GM06990 (cell line): ENCODE data around the gene ZMYM3.

Source experiments
- DNase-seq: peaks from one replicate; pipeline ENCODE4 v3.0.0-alpha.2; 2011; ENCODE audit not compliant: insufficient read length; ENCODE audit errors: extremely low read depth
- H3K27me3 ChIP-seq: replicated peaks from 2 replicates; pipeline ENCODE4 v1.6.0; 2011; ENCODE audit warnings: low read length; ENCODE audit not compliant: control insufficient read depth, insufficient read depth
- H3K36me3 ChIP-seq: 2 replicates; pipeline ENCODE4 v1.5.1; 2011; ENCODE audit warnings: low read length; ENCODE audit not compliant: control insufficient read depth, insufficient read depth
- H3K4me3 ChIP-seq: replicated peaks from 2 replicates; pipeline ENCODE4 v1.5.1; 2011; ENCODE audit warnings: low read depth, mild to moderate bottlenecking, control low read depth, low read length
- CTCF ChIP-seq: IDR thresholded peaks from 2 replicates; pipeline ENCODE4 v1.5.1; 2011; ENCODE audit warnings: low read length, control low read depth, mild to moderate bottlenecking, inconsistent platforms; ENCODE audit not compliant: insufficient read depth, poor library complexity, severe bottlenecking

ZMYM3 gene

DNA sequence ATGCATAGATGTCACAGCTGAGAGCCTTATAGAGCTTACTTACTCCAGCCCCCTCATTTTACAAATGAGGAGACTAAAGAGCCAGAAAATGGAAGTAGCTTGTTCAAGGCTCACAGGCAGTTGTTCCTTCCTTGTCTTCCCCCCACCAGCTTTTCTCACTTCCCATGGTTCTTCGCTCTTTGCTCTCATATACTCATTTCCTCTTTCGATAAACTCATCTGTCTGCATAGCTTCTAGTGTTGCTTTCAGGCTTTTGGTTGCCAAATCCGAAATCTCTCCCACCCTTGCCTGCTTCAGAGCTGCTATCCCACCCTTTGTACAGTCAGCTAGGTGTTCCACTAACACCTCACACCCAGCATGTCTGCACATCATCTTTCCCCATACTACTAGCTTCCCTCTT lies 55.9 kb downstream of the ZMYM3 start:
- Histone ChIP-seq H3K27me3 (no peaks in the 10 kb centered on the region), H3K4me3 (peak overlapping the region; percentile 63), H3K36me3 (no peaks in the 10 kb centered on the region)
- peak; percentile 30 for DNase-seq
- TF ChIP-seq CTCF: no peak

DNA sequence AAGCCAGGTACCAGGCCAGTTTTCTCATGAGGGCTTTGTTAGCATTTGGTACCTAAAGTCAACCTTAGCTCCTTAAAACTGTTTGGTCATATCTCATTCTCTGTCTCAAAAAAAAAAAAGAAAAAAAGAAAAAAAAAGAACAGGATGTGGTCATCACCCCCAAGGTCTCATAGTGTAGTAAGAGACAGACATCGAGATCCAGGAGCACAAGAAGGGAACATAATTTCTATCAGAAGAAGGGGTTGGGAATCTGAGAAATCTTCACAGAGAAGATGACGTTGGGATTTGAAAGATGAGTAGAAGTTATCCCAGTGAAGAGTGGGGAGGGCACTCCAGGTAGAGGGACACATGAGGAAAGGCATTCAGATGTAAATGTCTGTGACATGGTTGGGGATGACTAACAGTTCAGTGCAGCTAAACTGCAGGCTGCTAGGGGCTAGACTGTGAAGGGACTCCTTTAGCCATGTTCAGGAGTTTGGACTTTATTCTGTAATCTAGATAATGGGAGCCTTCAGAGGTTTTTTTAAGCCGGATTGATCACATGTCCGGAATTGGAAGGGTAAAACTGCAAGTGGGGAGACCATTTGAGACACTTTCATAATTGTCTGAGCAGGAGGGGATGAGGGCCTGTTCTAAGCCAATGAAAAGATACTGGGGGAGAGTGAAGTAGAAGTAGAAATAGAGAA lies 57.8 kb downstream of the ZMYM3 start:
- no peak for DNase-seq
- peak overlapping the region; percentile 63 for H3K4me3 ChIP-seq
- no peak for TF ChIP-seq CTCF
- no peaks in the 10 kb centered on the region for H3K36me3 ChIP-seq
- H3K27me3 ChIP-seq: no peaks in the 10 kb centered on the region

DNA sequence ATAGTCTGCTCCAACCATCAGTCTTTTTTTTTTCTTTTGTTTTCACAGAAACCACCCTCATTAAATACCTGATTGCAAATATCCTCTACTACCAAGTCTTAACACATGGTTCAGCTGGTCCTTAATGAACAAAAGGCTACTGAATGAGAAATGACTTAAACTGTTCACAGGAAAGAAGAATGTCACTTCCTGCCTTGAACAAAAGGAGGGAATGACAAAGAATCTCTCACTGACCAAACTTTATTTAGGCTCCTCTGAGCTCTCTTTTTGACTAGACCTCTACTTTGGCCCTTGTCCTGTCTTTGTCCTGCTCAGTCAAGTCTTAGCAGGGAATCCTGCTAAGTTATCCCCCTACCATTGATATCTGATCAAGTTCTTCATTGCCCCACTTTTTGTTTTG lies 62.7 kb downstream of the ZMYM3 start:
- DNase-seq: no peak
- no peak for TF ChIP-seq CTCF
- Histone ChIP-seq H3K4me3 (no peak overlapping the region), H3K36me3 (no peaks in the 10 kb centered on the region), H3K27me3 (no peaks in the 10 kb centered on the region)
